K562 (cell line): ENCODE measurements around the gene MYOT. TPM values are rescaled to one million over a fixed set of nuclear protein-coding genes. Genes with fewer than 3 reads are reported as not detected.

Experiments used
- ATAC-seq: fragments of 200-7000 bp; cut with Tn5 transposase; 3 replicates; pipeline ENCODE4 v1.9.1; 2020; ENCODE audit warnings: moderate library complexity
- BruUV-seq: library from RNA; stranded (reverse); fragments of 400-500 nt; replicated peaks from 2 replicates; lab custom pipeline; 2021; lab: Mats Ljungman, UMichigan
- CTCF ChIA-PET: fragments of 300-600 bp; formaldehyde crosslinking; extraction: SDS; loops from one replicate; lab custom pipeline; 2021; ENCODE audit warnings: low intra/inter-chr PET ratio; lab: Yijun Ruan, JAX
- POLR2A ChIA-PET: fragments of 300-600, 350-650 bp; sonication (Branson Sonifier 250); formaldehyde crosslinking; extraction: SDS; loops from one replicate; lab custom pipeline; 2021; ENCODE audit warnings: antibody characterized with exemption, inconsistent platforms; lab: Yijun Ruan, JAX
- DNase-seq, 4 experiments: peaks; one replicate each; pipeline versions ENCODE4 v3.0.0 to v3.0.0-alpha.2; 2011 to 2018; ENCODE audit warnings: low spot score in 3 of 4, mixed read lengths in 3 of 4; ENCODE audit errors: extremely low read depth in 1 of 4
- FAIRE-seq: peaks from 2 replicates; lab custom pipeline; 2011; peaks lifted over from hg19 to GRCh38; lab: Jason Lieb, UNC
- H2AFZ ChIP-seq: 2 replicates; pipeline ENCODE4 v1.6.0; 2011; ENCODE audit warnings: low read depth, low read length, control low read depth, inconsistent platforms
- H3K27ac ChIP-seq: fragments of 200-600 bp; 3 replicates; pipeline ENCODE4 v1.8.0; 2011; ENCODE audit warnings: low read depth, mild to moderate bottlenecking, control low read depth, inconsistent platforms, low read length, moderate library complexity, mixed read lengths; ENCODE audit errors: extremely low read depth
- H3K27me3 ChIP-seq, 2 experiments: fragments of 300-600 bp in 1 of 2; 2 replicates in 1 of 2; 3 replicates in 1 of 2; pipeline versions ENCODE4 v1.6.0 to v1.8.0; 2011; ENCODE audit warnings: inconsistent platforms in 2 of 2, low read length in 2 of 2, mild to moderate bottlenecking in 1 of 2, mixed read lengths in 1 of 2, moderate library complexity in 1 of 2; ENCODE audit not compliant: control insufficient read depth in 2 of 2, insufficient read depth in 2 of 2
- H3K36me3 ChIP-seq: fragments of 300-600 bp; 3 replicates; pipeline ENCODE4 v1.8.0; 2011; ENCODE audit warnings: mild to moderate bottlenecking, low read length, inconsistent platforms; ENCODE audit not compliant: control insufficient read depth, insufficient read depth
- H3K4me1 ChIP-seq, 2 experiments: fragments of 200-600 bp in 1 of 2; replicated peaks in 1 of 2; 2 replicates in 1 of 2; 3 replicates in 1 of 2; pipeline versions ENCODE4 v1.5.1 to v1.8.0; 2011; ENCODE audit warnings: inconsistent platforms in 2 of 2, low read length in 2 of 2, mild to moderate bottlenecking in 1 of 2, mixed read lengths in 1 of 2, moderate library complexity in 1 of 2; ENCODE audit not compliant: control insufficient read depth in 2 of 2, insufficient read depth in 2 of 2
- H3K4me2 ChIP-seq: 2 replicates; pipeline ENCODE4 v1.6.1; 2011; ENCODE audit warnings: low read length, control low read depth, inconsistent platforms, mixed read lengths; ENCODE audit not compliant: insufficient read depth
- H3K4me3 ChIP-seq: fragments of 200-600 bp; sonication (generic), shearing (Covaris generic); 2 replicates; pipeline ENCODE4 v1.5.1; 2016; ENCODE audit warnings: control low read depth, inconsistent platforms
- H3K79me2 ChIP-seq: fragments of 200-600 bp; 3 replicates; pipeline ENCODE4 v1.8.0; 2011; ENCODE audit warnings: low read length, inconsistent platforms; ENCODE audit not compliant: control insufficient read depth, insufficient read depth
- H3K9ac ChIP-seq, 2 experiments: 2 replicates each; pipeline versions ENCODE4 v1.6.0 to v1.6.1; 2011; ENCODE audit warnings: low read depth in 2 of 2, low read length in 2 of 2, control low read depth in 1 of 2, inconsistent platforms in 1 of 2, mild to moderate bottlenecking in 1 of 2, mixed read lengths in 1 of 2; ENCODE audit not compliant: insufficient read depth in 1 of 2
- H3K9me1 ChIP-seq: one replicate; pipeline ENCODE4 v1.6.0; 2011; ENCODE audit warnings: inconsistent platforms, mild to moderate bottlenecking, low read length, moderate library complexity; ENCODE audit not compliant: control insufficient read depth, insufficient read depth
- H3K9me3 ChIP-seq: replicated peaks from 2 replicates; pipeline ENCODE4 v1.5.1; 2011; ENCODE audit warnings: low read depth, low read length, inconsistent platforms; ENCODE audit not compliant: control insufficient read depth, insufficient read depth
- H4K20me1 ChIP-seq: replicated peaks from 2 replicates; pipeline ENCODE4 v1.6.1; 2011; ENCODE audit warnings: low read length, inconsistent platforms, mixed read lengths; ENCODE audit not compliant: control insufficient read depth, insufficient read depth
- ATF1 ChIP-seq, 2 experiments: fragments of 450-650 bp in 1 of 2; IDR thresholded peaks; 2 replicates each; pipeline ENCODE4 v1.6.1; 2016; ENCODE audit warnings: missing compliant biosample characterization in 1 of 2, missing genetic modification characterization in 1 of 2
- CEBPB ChIP-seq: fragments of 450-650 bp; IDR thresholded peaks from 2 replicates; pipeline ENCODE4 v1.6.1; 2016; ENCODE audit warnings: missing genetic modification characterization, missing compliant biosample characterization
- CHCHD3 ChIP-seq: fragments of 250-450 bp; sonication (Bioruptor Pico); IDR thresholded peaks from 2 replicates; pipeline ENCODE4 v2.1.2; 2022; ENCODE audit warnings: mild to moderate bottlenecking
- ESRRA ChIP-seq: fragments of 450-650 bp; IDR thresholded peaks from 2 replicates; pipeline ENCODE4 v1.6.1; 2014; ENCODE audit warnings: low read depth, mild to moderate bottlenecking, moderate library complexity, borderline replicate concordance
- ESRRB ChIP-seq: fragments of 250-450 bp; sonication (Bioruptor Pico); IDR thresholded peaks from 2 replicates; pipeline ENCODE4 v1.5.0; 2020; ENCODE audit warnings: mild to moderate bottlenecking, moderate library complexity, borderline replicate concordance
- MAFK ChIP-seq: IDR thresholded peaks from 2 replicates; pipeline ENCODE4 v1.6.1; 2011; ENCODE audit warnings: low read length, improper control_type of control experiment
- MAZ ChIP-seq, 2 experiments: fragments of 450-650 bp in 1 of 2; sonication (generic) in 1 of 2; formaldehyde crosslinking; IDR thresholded peaks in 1 of 2; conservative IDR thresholded peaks in 1 of 2; 2 replicates each; pipeline versions ENCODE4 v1.4.0 to v1.5.0; 2020; ENCODE audit warnings: mild to moderate bottlenecking in 1 of 2, missing genetic modification reagents in 1 of 2
- POLR3G ChIP-seq: IDR thresholded peaks from 2 replicates; pipeline ENCODE4 v1.6.1; 2011; ENCODE audit not compliant: insufficient read length, insufficient replicate concordance; ENCODE audit errors: extremely low read depth
- PTRF ChIP-seq: fragments of 450-650 bp; IDR thresholded peaks from 2 replicates; pipeline ENCODE4 v1.6.1; 2016; ENCODE audit warnings: mild to moderate bottlenecking, missing genetic modification characterization, missing compliant biosample characterization
- SMARCB1 ChIP-seq: IDR thresholded peaks from 2 replicates; pipeline ENCODE4 v1.6.1; 2011; ENCODE audit warnings: improper control_type of control experiment, low read depth; ENCODE audit not compliant: insufficient read length
- ZBTB17 ChIP-seq: fragments of 450-650 bp; formaldehyde crosslinking; IDR thresholded peaks from 2 replicates; pipeline ENCODE4 v1.4.0; 2020; ENCODE audit warnings: mild to moderate bottlenecking
- ZBTB7A ChIP-seq: IDR thresholded peaks from 2 replicates; pipeline ENCODE4 v1.6.1; 2011; ENCODE audit warnings: low read depth, mild to moderate bottlenecking, low read length, moderate library complexity, borderline replicate concordance; ENCODE audit not compliant: control insufficient read depth
- WGBS: fragments of 100-300 bp; shearing (Covaris generic); methylation state at CpG from one replicate; pipeline ENCODE4 v1.1.6; 2016; ENCODE audit warnings: low coverage, mixed read lengths; ENCODE audit not compliant: insufficient coverage; ENCODE audit errors: missing lambda C conversion rate; 5-methylcytosine and 5-hydroxymethylcytosine counted together
- in situ Hi-C: fragments of 300-500 bp; cut with MboI; formaldehyde crosslinking; loops from 4 replicates; pipeline ENCODE4 v1.15.0; 2018; ENCODE audit warnings: inconsistent platforms, mixed read lengths
- intact Hi-C: fragments of 100-400 bp; cut with micrococcal nuclease; formaldehyde crosslinking; loops from 2 replicates; pipeline ENCODE4 v1.14.2; 2022
- polyA plus RNA-seq, 8 experiments: library from polyadenylated mRNA; depleted of rRNA in 4 of 8; stranded (reverse) in 5 of 8; unstranded in 3 of 8; fragments of >200 nt; fragmentation: Nextera tagmentation in 2 of 8; fragmentation: Illumina TruSeq in 1 of 8; extraction: Ambion mirVana in 2 of 8; extraction: Trizol in 1 of 8; gene quantifications; 2 replicates each; pipeline versions ENCODE4 v1.2.1 to v1.2.3, GENCODE V29; 2011 to 2014; ENCODE audit warnings: inconsistent platforms in 1 of 8, missing spikeins in 1 of 8
- total RNA-seq, 7 experiments: library from RNA; depleted of rRNA in 6 of 7; stranded (reverse); fragments of >200 nt in 6 of 7; fragmentation: Illumina TruSeq in 2 of 7; extraction: Trizol in 2 of 7; gene quantifications; 2 replicates each; pipeline versions ENCODE4 v1.2.1 to v1.2.3, GENCODE V29; 2011 to 2021; ENCODE audit warnings: low replicate concordance in 1 of 7
- TF ChIP-seq, protein P1 (sequence below): sonication (generic); formaldehyde crosslinking; IDR thresholded peaks from 2 replicates; pipeline ENCODE4 v1.8.0; 2022; ENCODE audit warnings: mild to moderate bottlenecking, missing genetic modification reagents
- TF ChIP-seq, protein P2 (sequence below): fragments of 450-650 bp; formaldehyde crosslinking; conservative IDR thresholded peaks from 2 replicates; pipeline ENCODE4 v1.4.0; 2022; ENCODE audit warnings: mild to moderate bottlenecking, missing genetic modification characterization

Gene MYOT
- total and polyA plus RNA-seq, 9 of the 15 experiments (the other 6 are each of a cell fraction or from before 2014, with no cell fraction given): 0.24 to 0.38 TPM; not detected in 7

DNA sequence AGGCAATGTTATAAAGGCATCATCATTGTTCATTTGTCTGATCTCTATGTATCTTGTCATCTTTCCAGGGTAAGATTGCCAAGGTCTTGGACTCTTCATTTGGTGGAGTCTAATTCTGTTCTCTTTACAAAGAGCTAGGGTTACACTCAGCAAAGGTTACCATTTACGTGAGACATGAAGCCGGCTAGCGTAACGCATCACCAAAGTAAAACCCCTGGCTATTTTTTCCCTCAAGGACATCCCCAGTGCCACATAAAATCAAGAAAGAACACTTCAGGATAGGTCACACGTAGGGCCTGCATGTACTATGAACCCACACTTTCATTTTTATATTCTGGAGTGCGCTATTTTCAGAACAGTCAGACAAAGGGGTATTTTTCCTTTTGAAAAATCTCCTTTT lies 20.0 kb upstream of the MYOT start:
- H3K4me2 ChIP-seq: no peak overlapping the region
- H3K4me1 ChIP-seq: no peaks in the 10 kb centered on the region
- 12% methylated on average over 6 of the region's 6 CpGs for WGBS
- no TSS peak for BruUV-seq
- H3K27ac ChIP-seq: no peak overlapping the region
- intact Hi-C loops (no loop called here), in situ Hi-C loops (no loop called here)
- H3K9me1 ChIP-seq: no peaks in the 10 kb centered on the region
- no peak for DNase-seq
- no peaks in the 10 kb centered on the region for H3K27me3 ChIP-seq
- no peaks in the 10 kb centered on the region for H3K9me3 ChIP-seq
- TF ChIP-seq MAZ (CRISPR knock-in tag; conservative IDR thresholded peaks at IDR 0.05 in 1 of 2, IDR thresholded peaks at IDR 0.05 in 1 of 2): no peak
- TF ChIP-seq, protein P1, sequence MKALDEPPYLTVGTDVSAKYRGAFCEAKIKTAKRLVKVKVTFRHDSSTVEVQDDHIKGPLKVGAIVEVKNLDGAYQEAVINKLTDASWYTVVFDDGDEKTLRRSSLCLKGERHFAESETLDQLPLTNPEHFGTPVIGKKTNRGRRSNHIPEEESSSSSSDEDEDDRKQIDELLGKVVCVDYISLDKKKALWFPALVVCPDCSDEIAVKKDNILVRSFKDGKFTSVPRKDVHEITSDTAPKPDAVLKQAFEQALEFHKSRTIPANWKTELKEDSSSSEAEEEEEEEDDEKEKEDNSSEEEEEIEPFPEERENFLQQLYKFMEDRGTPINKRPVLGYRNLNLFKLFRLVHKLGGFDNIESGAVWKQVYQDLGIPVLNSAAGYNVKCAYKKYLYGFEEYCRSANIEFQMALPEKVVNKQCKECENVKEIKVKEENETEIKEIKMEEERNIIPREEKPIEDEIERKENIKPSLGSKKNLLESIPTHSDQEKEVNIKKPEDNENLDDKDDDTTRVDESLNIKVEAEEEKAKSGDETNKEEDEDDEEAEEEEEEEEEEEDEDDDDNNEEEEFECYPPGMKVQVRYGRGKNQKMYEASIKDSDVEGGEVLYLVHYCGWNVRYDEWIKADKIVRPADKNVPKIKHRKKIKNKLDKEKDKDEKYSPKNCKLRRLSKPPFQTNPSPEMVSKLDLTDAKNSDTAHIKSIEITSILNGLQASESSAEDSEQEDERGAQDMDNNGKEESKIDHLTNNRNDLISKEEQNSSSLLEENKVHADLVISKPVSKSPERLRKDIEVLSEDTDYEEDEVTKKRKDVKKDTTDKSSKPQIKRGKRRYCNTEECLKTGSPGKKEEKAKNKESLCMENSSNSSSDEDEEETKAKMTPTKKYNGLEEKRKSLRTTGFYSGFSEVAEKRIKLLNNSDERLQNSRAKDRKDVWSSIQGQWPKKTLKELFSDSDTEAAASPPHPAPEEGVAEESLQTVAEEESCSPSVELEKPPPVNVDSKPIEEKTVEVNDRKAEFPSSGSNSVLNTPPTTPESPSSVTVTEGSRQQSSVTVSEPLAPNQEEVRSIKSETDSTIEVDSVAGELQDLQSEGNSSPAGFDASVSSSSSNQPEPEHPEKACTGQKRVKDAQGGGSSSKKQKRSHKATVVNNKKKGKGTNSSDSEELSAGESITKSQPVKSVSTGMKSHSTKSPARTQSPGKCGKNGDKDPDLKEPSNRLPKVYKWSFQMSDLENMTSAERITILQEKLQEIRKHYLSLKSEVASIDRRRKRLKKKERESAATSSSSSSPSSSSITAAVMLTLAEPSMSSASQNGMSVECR (CRISPR knock-in tag): no peak
- no peak for TF ChIP-seq ZBTB17
- TF ChIP-seq ZBTB7A: no peak
- no peak for TF ChIP-seq POLR3G
- TF ChIP-seq ATF1 (CRISPR knock-in tag; IDR thresholded peaks at IDR 0.05): no peak
- no peak for TF ChIP-seq ATF1 (tag; IDR thresholded peaks at IDR 0.05)
- TF ChIP-seq, protein P2, sequence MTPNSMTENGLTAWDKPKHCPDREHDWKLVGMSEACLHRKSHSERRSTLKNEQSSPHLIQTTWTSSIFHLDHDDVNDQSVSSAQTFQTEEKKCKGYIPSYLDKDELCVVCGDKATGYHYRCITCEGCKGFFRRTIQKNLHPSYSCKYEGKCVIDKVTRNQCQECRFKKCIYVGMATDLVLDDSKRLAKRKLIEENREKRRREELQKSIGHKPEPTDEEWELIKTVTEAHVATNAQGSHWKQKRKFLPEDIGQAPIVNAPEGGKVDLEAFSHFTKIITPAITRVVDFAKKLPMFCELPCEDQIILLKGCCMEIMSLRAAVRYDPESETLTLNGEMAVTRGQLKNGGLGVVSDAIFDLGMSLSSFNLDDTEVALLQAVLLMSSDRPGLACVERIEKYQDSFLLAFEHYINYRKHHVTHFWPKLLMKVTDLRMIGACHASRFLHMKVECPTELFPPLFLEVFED (CRISPR knock-in tag): no peak
- TF ChIP-seq MAFK: no peak
- TF ChIP-seq PTRF (tag): no peak
- no peak for TF ChIP-seq CEBPB (tag)
- TF ChIP-seq ESRRB: no peak
- no peak for TF ChIP-seq ESRRA
- no peak for TF ChIP-seq CHCHD3 (CRISPR knock-in tag)
- TF ChIP-seq SMARCB1: no peak
- H2AFZ ChIP-seq: no peak overlapping the region
- ChIA-PET CTCF (no interaction called here), POLR2A (interaction anchor here (0.6 kb wide), 1 partner anchor 221 kb away, joined by 3 read pairs; no protein-coding TSS in a partner anchor)
- H3K36me3 ChIP-seq: no peaks in the 10 kb centered on the region
- no peak overlapping the region for H3K9ac ChIP-seq
- no peak for ATAC-seq
- H3K79me2 ChIP-seq: no peaks in the 10 kb centered on the region
- no peak overlapping the region for H3K4me3 ChIP-seq
- no peak for FAIRE-seq
- no peaks in the 10 kb centered on the region for H4K20me1 ChIP-seq
